Measurements from ENCODE around the gene CENPW. TPM values are rescaled to one million over a fixed set of nuclear protein-coding genes. Genes with fewer than 3 reads are reported as not detected.

The CENPW gene
- total RNA-seq (5.4 TPM), polyA plus RNA-seq (9.7 TPM)

GRCh38 chr6:126339796-126340609 is at the start of gene CENPW:
TSS of gene CENPW (plus strand) at chr6:126340115. CDS start at chr6:126340274, 159 bp downstream.
- 2% methylated on average over 46 of the region's 46 CpGs for WGBS
- peak within 1 kb of the TSS; percentile 81 for H3K4me3 ChIP-seq (ENCODE audit: low read depth, low read length)
- H3K4me1 ChIP-seq (ENCODE audit: insufficient read depth) = peaks cover 2% of the 10 kb centered on the region
- H3K27ac ChIP-seq (ENCODE audit: low read depth) = peak within 1 kb of the TSS; percentile 53
- H3K36me3 ChIP-seq (ENCODE audit: insufficient read depth) = no peaks in the 10 kb centered on the region
- DNase-seq (ENCODE audit: extremely low spot score) = peak; percentile 85

- Histone ChIP-seq H3K36me3 (ENCODE audit: insufficient read depth) (no peaks in the 10 kb centered on the region), H3K4me3 (ENCODE audit: low read depth, low read length) (no peak overlapping the region), H3K4me1 (ENCODE audit: insufficient read depth) (no peaks in the 10 kb centered on the region), H3K27ac (ENCODE audit: low read depth) (no peak overlapping the region)
- no peak for DNase-seq (ENCODE audit: extremely low spot score)
These were observed 45.9 kb upstream of the CENPW start for GRCh38 chr6:126293891-126294524.

GRCh38 chr6:126300126-126300525 is 39.8 kb upstream of the CENPW start:
- H3K4me1 ChIP-seq (ENCODE audit: insufficient read depth) = no peaks in the 10 kb centered on the region
- no peak for DNase-seq (ENCODE audit: extremely low spot score)
- no peak overlapping the region for H3K27ac ChIP-seq (ENCODE audit: low read depth)
- H3K4me3 ChIP-seq (ENCODE audit: low read depth, low read length) = no peak overlapping the region
- WGBS = 57% methylated on average over 3 of the region's 3 CpGs
- H3K36me3 ChIP-seq (ENCODE audit: insufficient read depth) = no peaks in the 10 kb centered on the region

- H3K4me1 ChIP-seq (ENCODE audit: insufficient read depth) = no peaks in the 10 kb centered on the region
- H3K4me3 ChIP-seq (ENCODE audit: low read depth, low read length) = no peak overlapping the region
- DNase-seq (ENCODE audit: extremely low spot score) = no peak
- H3K27ac ChIP-seq (ENCODE audit: low read depth) = no peak overlapping the region
- H3K36me3 ChIP-seq (ENCODE audit: insufficient read depth) = no peaks in the 10 kb centered on the region
These were observed 39.2 kb upstream of the CENPW start for GRCh38 chr6:126300735-126301134.

GRCh38 chr6:126302191-126302590 is 37.7 kb upstream of the CENPW start:
- no peaks in the 10 kb centered on the region for H3K36me3 ChIP-seq (ENCODE audit: insufficient read depth)
- no peak overlapping the region for H3K4me3 ChIP-seq (ENCODE audit: low read depth, low read length)
- no peak overlapping the region for H3K27ac ChIP-seq (ENCODE audit: low read depth)
- DNase-seq (ENCODE audit: extremely low spot score) = no peak
- H3K4me1 ChIP-seq (ENCODE audit: insufficient read depth) = no peaks in the 10 kb centered on the region

- no peak for DNase-seq (ENCODE audit: extremely low spot score)
- WGBS = 49% methylated on average over 2 of the region's 2 CpGs
These were observed 32.1 kb upstream of the CENPW start for GRCh38 chr6:126307849-126308248.

GRCh38 chr6:126308362-126308761 is 31.6 kb upstream of the CENPW start:
- H3K4me1 ChIP-seq (ENCODE audit: insufficient read depth) = no peaks in the 10 kb centered on the region
- H3K27ac ChIP-seq (ENCODE audit: low read depth) = no peak overlapping the region
- H3K36me3 ChIP-seq (ENCODE audit: insufficient read depth) = no peaks in the 10 kb centered on the region
- DNase-seq (ENCODE audit: extremely low spot score) = no peak
- 83% methylated on average over 3 of the region's 3 CpGs for WGBS
- H3K4me3 ChIP-seq (ENCODE audit: low read depth, low read length) = no peak overlapping the region

More at GRCh38 chr6:126307849-126308248, 32.1 kb upstream of the CENPW start:
- H3K36me3 ChIP-seq (ENCODE audit: insufficient read depth) = no peaks in the 10 kb centered on the region
- H3K27ac ChIP-seq (ENCODE audit: low read depth) = no peak overlapping the region
- no peaks in the 10 kb centered on the region for H3K4me1 ChIP-seq (ENCODE audit: insufficient read depth)
- H3K4me3 ChIP-seq (ENCODE audit: low read depth, low read length) = no peak overlapping the region

GRCh38 chr6:126312013-126312665 is 27.8 kb upstream of the CENPW start:
- 85% methylated on average over 1 of the region's 1 CpG for WGBS

GRCh38 chr6:126313941-126314340 is 26.0 kb upstream of the CENPW start:
- Histone ChIP-seq H3K4me1 (ENCODE audit: insufficient read depth) (peaks cover 2% of the 10 kb centered on the region), H3K4me3 (ENCODE audit: low read depth, low read length) (no peak overlapping the region), H3K36me3 (ENCODE audit: insufficient read depth) (no peaks in the 10 kb centered on the region), H3K27ac (ENCODE audit: low read depth) (no peak overlapping the region)
- 75% methylated on average over 1 of the region's 1 CpG for WGBS
- no peak for DNase-seq (ENCODE audit: extremely low spot score)

More at GRCh38 chr6:126312013-126312665, 27.8 kb upstream of the CENPW start:
- H3K36me3 ChIP-seq (ENCODE audit: insufficient read depth) = no peaks in the 10 kb centered on the region
- H3K4me1 ChIP-seq (ENCODE audit: insufficient read depth) = peaks cover 2% of the 10 kb centered on the region
- DNase-seq (ENCODE audit: extremely low spot score) = no peak
- no peak overlapping the region for H3K27ac ChIP-seq (ENCODE audit: low read depth)
- no peak overlapping the region for H3K4me3 ChIP-seq (ENCODE audit: low read depth, low read length)

GRCh38 chr6:126318797-126319196 is 21.1 kb upstream of the CENPW start:
- H3K36me3 ChIP-seq (ENCODE audit: insufficient read depth) = no peaks in the 10 kb centered on the region
- H3K4me3 ChIP-seq (ENCODE audit: low read depth, low read length) = no peak overlapping the region
- WGBS = 85% methylated on average over 1 of the region's 1 CpG

GRCh38 chr6:126333729-126334128 is 6.2 kb upstream of the CENPW start:
- no peaks in the 10 kb centered on the region for H3K36me3 ChIP-seq (ENCODE audit: insufficient read depth)
- WGBS = 92% methylated on average over 2 of the region's 2 CpGs
- no peak overlapping the region for H3K4me3 ChIP-seq (ENCODE audit: low read depth, low read length)
- no peak for DNase-seq (ENCODE audit: extremely low spot score)
- H3K4me1 ChIP-seq (ENCODE audit: insufficient read depth) = no peaks in the 10 kb centered on the region
- no peak overlapping the region for H3K27ac ChIP-seq (ENCODE audit: low read depth)

More at GRCh38 chr6:126318797-126319196, 21.1 kb upstream of the CENPW start:
- Histone ChIP-seq H3K4me1 (ENCODE audit: insufficient read depth) (peaks cover 2% of the 10 kb centered on the region), H3K27ac (ENCODE audit: low read depth) (no peak overlapping the region)
- no peak for DNase-seq (ENCODE audit: extremely low spot score)

- DNase-seq (ENCODE audit: extremely low spot score) = no peak
- WGBS = 68% methylated on average over 3 of the region's 3 CpGs
- peaks cover 2% of the 10 kb centered on the region for H3K4me1 ChIP-seq (ENCODE audit: insufficient read depth)
- no peak overlapping the region for H3K27ac ChIP-seq (ENCODE audit: low read depth)
- H3K4me3 ChIP-seq (ENCODE audit: low read depth, low read length) = no peak overlapping the region
- H3K36me3 ChIP-seq (ENCODE audit: insufficient read depth) = no peaks in the 10 kb centered on the region
These were observed 4.7 kb upstream of the CENPW start for GRCh38 chr6:126335210-126335609.

GRCh38 chr6:126337323-126337722 is 2.6 kb upstream of the CENPW start:
- no peaks in the 10 kb centered on the region for H3K36me3 ChIP-seq (ENCODE audit: insufficient read depth)
- H3K4me3 ChIP-seq (ENCODE audit: low read depth, low read length) = no peak overlapping the region
- 69% methylated on average over 3 of the region's 3 CpGs for WGBS
- no peak for DNase-seq (ENCODE audit: extremely low spot score)
- peaks cover 2% of the 10 kb centered on the region for H3K4me1 ChIP-seq (ENCODE audit: insufficient read depth)
- H3K27ac ChIP-seq (ENCODE audit: low read depth) = no peak overlapping the region

- WGBS = 70% methylated on average over 3 of the region's 3 CpGs
- DNase-seq (ENCODE audit: extremely low spot score) = no peak
- H3K27ac ChIP-seq (ENCODE audit: low read depth) = no peak overlapping the region
- H3K4me3 ChIP-seq (ENCODE audit: low read depth, low read length) = no peak overlapping the region
- H3K4me1 ChIP-seq (ENCODE audit: insufficient read depth) = peaks cover 2% of the 10 kb centered on the region
- H3K36me3 ChIP-seq (ENCODE audit: insufficient read depth) = no peaks in the 10 kb centered on the region
These were observed 1.2 kb downstream of the CENPW start for GRCh38 chr6:126341126-126341525.

Measured in urinary bladder (tissue), 4 donors.